ENCODE results near the gene SRGAP1. TPM values are rescaled to one million over a fixed set of nuclear protein-coding genes. Genes with fewer than 3 reads are reported as not detected.

Gene SRGAP1
- total and polyA plus RNA-seq, 2 of the 8 experiments (the other 6 are each of a cell fraction or from before 2014, with no cell fraction given), result 3.2 to 7.3 TPM

- Histone ChIP-seq H2BK20ac (ENCODE audit: low read length) (no peak overlapping the region), H2AK5ac (ENCODE audit: low read depth, low read length) (no peak overlapping the region), H3K79me1 (ENCODE audit: low read depth, low read length) (no peaks in the 10 kb centered on the region), H3K36me3 (ENCODE audit: control insufficient read depth in 2 of 4, insufficient read depth in 4 of 4, low read length in 3 of 4) (no peaks in the 10 kb centered on the region), H3K18ac (ENCODE audit: extremely low read depth, low read length) (no peak overlapping the region), H2BK15ac (ENCODE audit: low read length) (no peak overlapping the region), H4K91ac (replicated peaks; ENCODE audit: insufficient read length, low read length) (no peak overlapping the region), H2BK5ac (ENCODE audit: low read depth, low read length) (no peak overlapping the region), H3K23ac (ENCODE audit: insufficient read length) (no peak overlapping the region), H4K5ac (ENCODE audit: insufficient read length, low read depth, low read length) (no peak overlapping the region), H3K4me2 (ENCODE audit: insufficient read depth in 1 of 2, low read depth in 2 of 2, low read length in 2 of 2) (no peak overlapping the region), H3K56ac (replicated peaks; ENCODE audit: insufficient read length, low read depth, low read length) (no peak overlapping the region), H2BK12ac (ENCODE audit: low read depth, low read length) (no peak overlapping the region), H2AFZ (ENCODE audit: low read length) (no peak overlapping the region), H3K4me1 (replicated peaks in 1 of 4; ENCODE audit: control insufficient read depth in 3 of 4, insufficient read depth in 4 of 4, low read length in 3 of 4) (no peaks in the 10 kb centered on the region), H4K20me1 (replicated peaks in 1 of 2; ENCODE audit: control insufficient read depth in 1 of 2, insufficient read depth in 2 of 2, low read length in 2 of 2) (no peaks in the 10 kb centered on the region), H2BK120ac (replicated peaks; ENCODE audit: low read depth, low read length) (no peak overlapping the region), H3K79me2 (ENCODE audit: control insufficient read depth in 1 of 2, insufficient read depth in 2 of 2, low read length in 2 of 2) (no peaks in the 10 kb centered on the region), H3K27me3 (replicated peaks in 1 of 4; ENCODE audit: control insufficient read depth in 3 of 4, extremely low read depth in 1 of 4, insufficient read depth in 3 of 4, low read length in 3 of 4) (no peaks in the 10 kb centered on the region), H3K27ac (ENCODE audit: low read depth, low read length) (no peak overlapping the region), H3K9ac (replicated peaks in 1 of 4; ENCODE audit: extremely low read depth in 1 of 4, low read depth in 3 of 4, low read length in 3 of 4) (no peak overlapping the region), H3K4ac (replicated peaks; ENCODE audit: insufficient read length, low read depth, low read length) (no peak overlapping the region), H3K23me2 (ENCODE audit: low read depth, low read length) (no peaks in the 10 kb centered on the region), H4K8ac (ENCODE audit: extremely low read depth, insufficient read depth, low read length) (no peak overlapping the region), H3K14ac (ENCODE audit: insufficient read length) (no peak overlapping the region), H3K4me3 (ENCODE audit: extremely low read depth in 1 of 4, insufficient read depth in 2 of 4, low read depth in 3 of 4, low read length in 4 of 4) (no peak overlapping the region), H3K9me3 (ENCODE audit: insufficient read depth in 2 of 2, low read depth in 1 of 2, low read length in 1 of 2) (no peaks in the 10 kb centered on the region)
- CTCF ChIA-PET (ENCODE audit: partially characterized antibody), result no interaction called here
- no peak for TF ChIP-seq MAFK (IDR thresholded peaks at IDR 0.05; ENCODE audit: low read depth, low read length)
- TF ChIP-seq JUN (IDR thresholded peaks at IDR 0.05; ENCODE audit: low read depth, low read length), result no peak
- TF ChIP-seq SRF (IDR thresholded peaks at IDR 0.05; ENCODE audit: low read depth, low read length), result no peak
- no peak for TF ChIP-seq NRF1 (IDR thresholded peaks at IDR 0.05; ENCODE audit: low read depth, low read length)
- TF ChIP-seq HDAC6 (IDR thresholded peaks at IDR 0.05; ENCODE audit: low read depth, low read length), result no peak
- no peak for TF ChIP-seq PHF8 (conservative IDR thresholded peaks at IDR 0.05; ENCODE audit: low read depth, low read length)
- TF ChIP-seq ASH2L (IDR thresholded peaks at IDR 0.05; ENCODE audit: low read length), result no peak
- TF ChIP-seq CREB1 (IDR thresholded peaks at IDR 0.05), result no peak
- no peak for TF ChIP-seq CTBP2 (IDR thresholded peaks at IDR 0.05; ENCODE audit: borderline replicate concordance, insufficient read depth, insufficient read length, low read length)
- TF ChIP-seq TAF1 (IDR thresholded peaks at IDR 0.05; ENCODE audit: low read depth, low read length), result no peak
- no peak for TF ChIP-seq BCL11A (IDR thresholded peaks at IDR 0.05; ENCODE audit: low read depth in 2 of 2, low read length in 2 of 2)
- no peak for TF ChIP-seq POLR2AphosphoS5 (IDR thresholded peaks at IDR 0.05; ENCODE audit: low read depth, low read length)
- TF ChIP-seq YY1 (IDR thresholded peaks at IDR 0.05; ENCODE audit: low read depth, low read length), result no peak
- POLR2A ChIA-PET (ENCODE audit: partially characterized antibody), result no interaction called here
- DNase-seq (ENCODE audit: low read depth in 1 of 2, low spot score in 2 of 2), result no peak
- no peak for FAIRE-seq
Observed at GRCh38 chr12:63985456-63985855, 141.0 kb downstream of the SRGAP1 start.
